Suprapubic skin (tissue), 2 donors: ENCODE results near the gene TUBB.

ENCODE experiments used
- EP300 ChIP-seq: sonication (generic); formaldehyde crosslinking; IDR thresholded peaks from one replicate; pipeline ENCODE4 v1.6.1; 2017; ENCODE audit warnings: antibody characterized with exemption
- POLR2A ChIP-seq, 2 donors: fragments of 450-650 bp; IDR thresholded peaks; one replicate each; pipeline ENCODE4 v1.6.1; 2017; ENCODE audit warnings: antibody characterized with exemption in 2 of 2, mild to moderate bottlenecking in 2 of 2, moderate library complexity in 2 of 2

DNA sequence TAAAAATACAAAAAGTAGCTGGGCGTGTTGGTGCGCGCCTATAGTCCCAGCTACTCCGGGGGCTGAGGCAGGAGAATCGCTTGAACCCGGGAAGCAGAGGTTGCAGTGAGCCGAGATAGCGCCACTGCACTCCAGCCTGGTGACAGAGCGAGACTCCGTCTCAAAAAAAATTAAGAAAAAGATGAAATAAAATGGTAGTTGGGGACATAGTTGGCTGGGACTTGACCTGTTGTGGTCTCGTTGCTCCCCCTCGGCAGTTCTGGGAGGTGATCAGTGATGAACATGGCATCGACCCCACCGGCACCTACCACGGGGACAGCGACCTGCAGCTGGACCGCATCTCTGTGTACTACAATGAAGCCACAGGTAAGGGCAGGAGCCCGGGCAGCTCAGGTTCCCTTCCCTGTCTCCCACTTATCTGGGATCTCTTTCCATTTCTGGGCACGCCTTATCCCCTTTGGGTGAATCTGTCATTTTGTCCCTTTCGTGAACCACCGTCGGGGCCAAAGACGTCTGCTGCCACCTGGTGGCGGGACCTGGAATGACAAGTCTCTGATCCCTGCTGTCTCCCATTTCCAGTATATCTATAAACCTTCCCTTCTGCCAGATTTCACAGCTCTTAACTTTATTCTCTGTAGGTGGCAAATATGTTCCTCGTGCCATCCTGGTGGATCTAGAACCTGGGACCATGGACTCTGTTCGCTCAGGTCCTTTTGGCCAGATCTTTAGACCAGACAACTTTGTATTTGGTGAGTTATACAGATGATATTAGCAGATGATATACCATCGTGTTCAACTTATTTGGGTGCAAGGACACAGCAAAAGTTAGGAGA lies 2.3 kb downstream of the TUBB start:
- TF ChIP-seq EP300: no peak
- no peak for TF ChIP-seq POLR2A (IDR thresholded peaks at IDR 0.05)
